GM21825 (cell line): ENCODE data around the gene DBH.

Experiments used
- ATAC-seq: cut with Tn5 transposase; IDR thresholded peaks from one replicate; pipeline ENCODE4 v1.9.1; 2021; ENCODE audit warnings: mild to moderate bottlenecking, moderate library complexity; ENCODE audit not compliant: unreplicated experiment

Gene DBH

DNA sequence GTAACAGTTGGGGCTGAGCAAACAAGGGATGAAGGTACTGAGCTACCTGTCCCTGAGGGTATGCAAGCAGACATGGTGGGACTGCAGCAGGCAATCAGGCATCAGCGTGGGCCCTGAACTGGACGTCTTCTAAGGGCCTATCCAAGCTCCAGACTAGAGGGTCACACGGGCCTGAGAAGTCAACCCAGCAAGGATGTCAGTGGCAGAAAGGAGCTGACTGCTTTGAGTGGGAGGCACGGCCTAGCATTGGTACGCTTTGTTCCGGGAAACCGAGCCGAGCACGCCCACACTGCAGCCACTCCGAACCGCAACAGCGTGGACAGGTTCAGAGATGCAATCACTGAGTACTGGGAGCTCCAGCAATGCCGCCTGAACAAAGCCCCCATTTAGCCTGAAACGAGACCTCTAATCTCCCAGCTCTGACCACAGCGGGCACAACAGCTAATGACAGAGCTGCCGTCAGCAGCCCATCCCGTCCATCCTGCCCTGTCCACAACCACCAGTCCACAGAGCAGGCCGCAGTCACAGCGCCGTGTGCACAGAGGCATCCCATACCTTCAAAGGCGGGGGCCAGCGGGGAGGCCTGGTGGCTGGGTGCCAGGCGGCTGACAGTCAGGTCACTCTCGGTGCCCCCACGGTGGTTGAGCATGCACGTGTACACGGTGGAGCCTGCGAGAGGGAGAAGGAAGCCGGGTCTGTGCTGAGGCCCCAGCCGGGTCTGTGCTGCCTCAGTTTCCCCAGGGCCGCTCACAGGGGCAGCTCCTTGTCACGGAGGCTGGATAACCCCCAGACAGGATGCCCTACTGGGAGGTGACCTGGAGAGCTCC, 57.8 kb downstream of the DBH start:
- no peak for ATAC-seq

DNA sequence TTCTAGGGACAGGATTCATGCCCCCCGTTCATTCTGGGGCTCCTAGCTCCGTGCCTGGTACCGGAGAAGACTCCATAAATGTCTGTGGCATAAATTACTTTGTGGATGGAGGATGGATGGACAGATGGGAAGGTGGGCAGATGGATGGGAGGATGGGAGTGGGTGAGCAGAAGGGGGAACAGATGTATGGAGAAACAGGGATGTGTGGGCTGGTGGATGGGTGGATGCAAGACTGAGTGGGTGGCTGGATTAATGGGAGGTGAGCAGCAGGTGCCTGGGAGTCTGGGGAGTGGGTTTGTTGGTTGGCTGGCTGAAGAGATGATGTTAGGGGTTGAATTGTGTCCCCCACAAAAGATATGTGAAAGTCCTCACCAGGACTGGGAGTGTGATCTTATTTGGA, 58.5 kb downstream of the DBH start:
- ATAC-seq, result no peak

DNA sequence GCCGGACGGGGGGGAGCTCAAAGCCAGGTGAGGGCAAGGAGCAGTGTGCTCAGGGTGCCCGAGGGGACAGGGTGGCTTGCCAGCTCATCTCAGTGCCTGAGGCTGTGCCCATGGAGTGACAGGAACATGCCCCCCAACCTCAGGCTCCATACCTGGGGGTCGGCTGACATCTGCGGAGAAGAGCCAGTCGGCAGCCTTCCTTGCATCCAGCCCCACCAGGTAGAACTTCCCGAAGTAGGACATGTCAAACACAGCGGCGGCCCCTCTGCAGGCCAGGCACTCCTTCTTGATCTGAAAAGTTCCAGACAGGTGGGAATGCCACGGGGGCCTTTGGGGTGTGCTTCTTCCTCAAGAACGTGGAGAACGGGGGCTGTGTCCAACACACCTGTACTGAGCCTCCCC, 59.9 kb downstream of the DBH start:
- ATAC-seq, result no peak

DNA sequence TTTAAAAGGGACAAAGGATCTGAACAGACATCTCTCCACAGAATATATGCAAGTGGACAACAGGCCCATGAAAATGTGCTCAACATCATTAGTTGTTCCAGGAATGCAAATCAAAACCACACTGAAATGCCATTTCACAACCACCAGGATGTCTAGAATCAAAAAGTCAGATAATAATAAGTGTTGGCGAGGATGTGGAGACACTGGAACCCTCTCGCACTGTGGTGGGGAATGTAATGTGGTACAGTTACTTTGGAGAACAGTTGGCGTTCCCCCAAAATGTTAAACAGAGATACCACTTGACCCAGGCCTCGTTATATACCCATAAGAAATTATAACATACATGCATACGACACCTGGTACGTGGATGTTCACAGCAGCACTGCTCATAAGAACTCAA, 63.4 kb downstream of the DBH start:
- no peak for ATAC-seq

DNA sequence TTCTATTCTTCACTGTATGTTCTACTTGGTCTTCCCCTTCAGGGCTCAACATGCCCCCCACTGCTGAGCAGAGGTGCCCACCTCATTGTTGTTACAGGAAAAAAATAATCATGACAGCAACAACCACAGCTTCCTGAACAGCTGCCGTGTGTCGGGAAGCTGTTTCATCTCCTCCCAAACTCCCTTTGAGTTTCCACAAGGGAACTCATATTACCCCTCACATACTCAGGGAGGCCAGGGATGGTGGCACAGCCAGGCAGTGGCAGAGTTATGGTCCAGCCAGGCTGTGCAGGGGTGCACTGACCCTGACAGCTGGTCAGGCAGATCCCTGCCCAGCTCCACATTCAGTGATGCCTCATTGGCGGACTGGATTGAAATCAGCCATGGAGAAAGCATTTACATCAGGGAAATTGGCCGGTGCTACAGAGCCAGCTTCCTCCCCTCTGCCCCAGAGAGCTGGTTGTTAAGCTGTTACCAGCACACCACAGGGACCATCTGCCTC, 64.7 kb downstream of the DBH start:
- ATAC-seq, result no peak

DNA sequence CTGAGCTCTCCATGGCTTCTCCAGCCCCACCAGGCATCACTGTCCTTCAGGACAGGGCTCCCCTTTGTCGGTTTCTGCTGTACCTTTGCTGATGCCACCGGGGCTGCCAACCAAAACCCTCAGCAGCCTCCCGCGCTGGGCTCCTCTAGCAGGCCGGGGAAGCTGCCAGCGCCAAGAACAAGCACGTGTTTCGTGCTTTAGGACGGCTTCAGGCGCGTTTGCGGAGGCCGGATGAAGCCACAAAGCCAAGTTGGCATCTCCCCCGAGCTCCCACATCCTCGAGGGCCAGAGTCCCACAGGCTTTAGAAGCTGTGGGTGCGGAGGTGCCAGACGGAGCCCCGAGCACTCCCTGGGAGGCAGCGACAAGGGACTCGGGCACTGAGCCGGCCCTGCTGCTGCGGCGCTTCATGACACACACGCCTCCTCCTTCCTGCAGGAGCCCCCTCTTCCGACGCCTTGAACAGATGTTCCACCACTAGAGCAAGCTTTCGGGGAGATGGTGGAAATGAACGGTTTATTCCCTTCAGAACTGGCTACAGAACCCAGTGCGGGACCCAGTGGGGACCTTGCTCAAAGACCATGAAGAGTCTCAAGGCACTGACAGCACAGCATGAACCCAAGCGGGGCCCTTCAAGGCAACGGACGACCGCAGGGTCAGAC, 65.3 kb downstream of the DBH start:
- no peak for ATAC-seq

DNA sequence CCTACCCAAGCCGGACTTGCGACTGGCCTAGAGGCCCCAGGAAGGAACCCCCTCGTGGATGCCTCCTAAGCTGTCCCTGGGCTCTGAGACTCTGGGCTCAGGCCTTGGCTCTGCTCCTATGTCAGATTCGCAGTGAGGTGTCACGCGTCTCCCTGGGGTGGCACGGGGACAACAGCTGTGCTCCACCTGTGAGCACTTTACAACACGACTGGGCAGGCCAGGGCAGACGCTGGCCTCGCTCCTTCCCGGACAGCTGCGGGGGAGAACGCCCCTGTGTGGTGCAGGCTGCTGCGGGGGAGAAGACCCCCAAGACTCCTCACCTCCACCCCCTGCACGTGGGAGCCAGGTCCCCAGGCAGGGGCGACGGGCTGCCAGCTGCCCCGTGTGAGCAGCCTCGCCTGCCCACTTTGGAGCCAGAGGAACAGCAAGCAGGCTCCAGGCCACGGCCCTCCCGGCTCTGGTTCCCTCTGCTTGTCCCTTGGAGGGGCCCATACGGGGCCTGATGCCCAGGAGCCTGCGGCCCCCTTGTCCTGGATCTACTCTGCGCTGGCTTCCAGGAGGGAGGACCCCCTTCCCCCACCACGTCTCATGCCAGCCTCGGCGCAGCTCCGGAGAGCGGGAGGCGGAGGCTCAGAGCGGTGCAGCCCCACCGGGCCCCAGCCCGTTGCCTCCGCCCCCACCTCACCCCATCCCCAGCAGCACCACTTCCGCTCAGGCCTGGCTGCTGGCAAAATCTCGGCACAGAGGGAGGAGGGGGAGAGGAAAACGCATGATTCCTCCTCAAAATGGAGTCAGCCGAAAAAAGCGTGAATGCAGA, 66.0 kb downstream of the DBH start:
- no peak for ATAC-seq

DNA sequence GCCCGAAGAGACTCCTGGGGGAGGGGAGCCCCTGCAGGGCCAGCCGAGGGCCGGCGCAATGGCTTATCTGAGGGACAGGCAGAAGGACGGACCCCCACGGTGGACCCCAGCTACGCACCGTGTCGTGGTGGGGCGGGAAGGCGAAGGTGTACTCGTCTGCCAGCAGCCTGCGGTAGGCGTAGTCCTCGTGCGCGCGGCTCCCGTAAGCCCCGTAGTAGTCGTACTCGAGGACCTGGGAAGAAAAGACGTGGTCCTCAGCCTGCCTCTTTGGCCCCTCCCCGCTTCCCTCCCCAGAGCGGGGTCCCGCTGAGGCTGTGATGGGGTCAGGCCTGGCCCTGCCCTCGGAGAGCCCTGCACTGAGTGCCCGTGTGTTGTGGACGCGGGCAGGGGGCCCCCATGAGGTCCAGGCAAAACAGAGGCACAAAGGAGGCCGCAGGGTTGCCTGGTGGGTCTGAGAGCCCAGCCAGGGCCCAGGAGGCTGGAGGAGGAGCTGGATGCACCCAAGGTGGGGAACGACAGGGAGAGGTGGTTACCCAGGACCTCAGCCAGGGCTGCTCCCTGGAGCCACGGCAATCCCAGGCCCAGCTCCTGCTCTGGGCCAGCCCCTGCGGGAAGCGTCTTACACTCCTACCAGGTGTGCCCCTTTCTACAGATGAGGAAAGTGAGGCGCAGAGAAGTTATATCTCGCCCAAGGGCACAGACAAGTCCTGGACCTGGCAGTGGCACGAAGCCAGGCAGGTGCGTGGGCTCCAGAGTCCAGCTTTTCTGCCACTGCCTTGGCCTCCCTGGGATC, 66.8 kb downstream of the DBH start:
- ATAC-seq, result no peak

DNA sequence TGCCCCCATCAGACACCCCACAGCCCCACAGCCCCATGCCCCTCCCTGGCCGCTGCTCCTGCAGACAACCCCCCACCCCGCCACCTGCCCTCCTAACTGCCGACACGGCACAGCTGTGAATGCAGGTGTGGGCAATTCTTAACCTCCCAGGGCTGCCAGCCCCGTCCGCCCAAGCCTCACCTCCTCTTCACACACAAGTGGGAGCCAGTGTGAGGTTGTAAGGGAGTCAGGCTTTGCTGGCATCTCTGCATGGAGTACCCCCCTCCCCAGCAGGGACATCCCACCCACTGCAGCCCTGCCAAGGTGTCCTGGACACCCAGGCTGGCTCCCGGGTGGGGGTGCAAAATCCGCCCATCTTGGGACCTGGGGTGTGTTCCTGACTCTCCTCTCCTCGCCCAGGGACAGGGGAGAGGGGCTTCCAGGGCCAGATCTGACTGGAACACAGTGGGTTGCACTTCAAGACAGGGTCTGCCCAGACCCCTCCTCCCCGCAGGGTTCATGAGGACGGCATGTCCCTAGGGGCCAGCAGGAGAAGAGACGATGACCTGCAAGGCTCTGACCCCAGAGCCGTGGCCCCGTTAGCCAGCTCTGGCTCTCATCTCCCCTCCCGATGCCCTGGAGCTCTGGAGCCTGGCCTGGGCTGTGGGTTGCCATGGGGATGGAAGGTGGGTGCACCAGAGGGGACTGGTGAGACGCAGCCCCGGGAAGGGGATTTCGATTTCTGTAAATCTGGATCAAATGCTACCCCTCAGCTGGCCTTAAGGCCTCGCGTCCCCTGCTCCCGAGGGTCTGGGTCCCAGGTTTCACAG, 67.6 kb downstream of the DBH start:
- ATAC-seq, result no peak

DNA sequence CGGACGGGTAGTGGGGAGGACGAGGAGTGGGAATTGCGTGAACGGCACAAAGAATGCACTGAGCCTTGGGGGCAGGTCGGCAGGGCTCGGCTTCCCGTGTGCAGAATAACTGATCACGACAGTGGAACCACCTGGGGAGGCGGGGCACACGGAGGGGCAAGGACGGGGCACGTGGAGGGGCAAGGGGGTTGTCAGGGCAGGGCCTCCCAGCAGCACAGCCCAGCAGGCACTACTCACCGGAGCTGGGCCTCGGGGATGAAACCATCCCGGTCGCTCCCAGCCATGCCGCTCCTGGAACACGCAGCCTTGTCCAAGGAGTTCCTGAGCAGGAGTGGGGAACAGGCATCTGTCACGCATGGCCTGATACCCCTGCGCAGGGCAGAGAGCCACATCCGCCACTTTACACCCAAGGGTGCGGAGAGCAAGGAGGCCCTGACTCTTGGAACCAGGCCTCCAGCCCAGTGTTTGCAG, 68.6 kb downstream of the DBH start:
- ATAC-seq, result no peak

DNA sequence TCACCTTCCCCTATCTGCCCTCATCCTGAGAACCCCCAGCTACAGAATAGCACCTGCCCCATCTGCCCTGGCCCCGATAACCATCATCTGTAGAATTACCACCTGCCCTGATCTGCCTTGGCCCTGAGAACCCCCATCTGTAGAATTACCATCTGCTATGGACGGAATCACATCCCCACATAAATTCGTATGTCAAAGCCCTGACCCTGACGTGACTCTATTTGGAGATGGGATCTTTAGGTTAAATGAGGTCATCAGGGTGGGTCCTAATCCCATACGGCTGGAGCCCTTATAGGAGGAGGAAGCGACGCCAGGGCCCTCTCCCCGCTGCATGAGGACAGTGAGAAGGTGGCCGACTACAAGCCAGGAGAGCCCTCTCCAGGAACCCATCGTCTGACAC, 69.4 kb downstream of the DBH start:
- ATAC-seq, result no peak

DNA sequence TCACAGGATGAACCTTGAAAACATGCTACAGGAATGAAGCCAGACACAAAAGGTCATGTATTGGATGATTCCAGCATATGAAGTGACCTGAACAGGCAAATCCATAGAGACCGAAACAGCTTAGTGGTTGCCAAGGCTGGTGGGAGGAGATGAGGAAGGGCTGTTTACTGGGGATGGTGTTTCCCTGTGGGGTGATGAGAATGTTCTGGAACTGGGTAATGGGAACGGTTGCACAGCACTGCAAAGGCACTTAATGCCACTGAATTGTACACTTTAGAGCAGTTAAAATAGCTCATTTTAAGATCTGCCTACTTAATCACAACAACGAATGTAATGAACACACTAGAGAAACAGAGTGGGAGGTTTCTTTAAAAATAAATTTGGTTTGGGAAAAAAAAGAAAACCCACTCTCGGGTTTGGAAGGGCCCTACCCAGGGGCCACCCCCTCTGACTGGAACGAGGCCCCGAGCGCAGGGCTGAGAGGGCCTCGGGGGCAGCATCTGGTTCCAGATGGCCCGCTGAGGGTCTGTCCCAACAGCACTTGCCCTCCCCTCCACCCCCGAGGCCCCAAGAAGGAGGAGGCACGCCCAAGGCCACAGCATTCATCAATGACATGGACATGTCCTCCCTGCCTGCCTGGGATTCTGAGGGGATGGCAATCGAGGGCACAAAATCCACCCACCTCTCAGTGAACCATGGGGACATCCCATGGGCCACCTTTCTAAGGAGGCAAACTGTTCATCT, 70.3 kb downstream of the DBH start:
- ATAC-seq, result no peak

DNA sequence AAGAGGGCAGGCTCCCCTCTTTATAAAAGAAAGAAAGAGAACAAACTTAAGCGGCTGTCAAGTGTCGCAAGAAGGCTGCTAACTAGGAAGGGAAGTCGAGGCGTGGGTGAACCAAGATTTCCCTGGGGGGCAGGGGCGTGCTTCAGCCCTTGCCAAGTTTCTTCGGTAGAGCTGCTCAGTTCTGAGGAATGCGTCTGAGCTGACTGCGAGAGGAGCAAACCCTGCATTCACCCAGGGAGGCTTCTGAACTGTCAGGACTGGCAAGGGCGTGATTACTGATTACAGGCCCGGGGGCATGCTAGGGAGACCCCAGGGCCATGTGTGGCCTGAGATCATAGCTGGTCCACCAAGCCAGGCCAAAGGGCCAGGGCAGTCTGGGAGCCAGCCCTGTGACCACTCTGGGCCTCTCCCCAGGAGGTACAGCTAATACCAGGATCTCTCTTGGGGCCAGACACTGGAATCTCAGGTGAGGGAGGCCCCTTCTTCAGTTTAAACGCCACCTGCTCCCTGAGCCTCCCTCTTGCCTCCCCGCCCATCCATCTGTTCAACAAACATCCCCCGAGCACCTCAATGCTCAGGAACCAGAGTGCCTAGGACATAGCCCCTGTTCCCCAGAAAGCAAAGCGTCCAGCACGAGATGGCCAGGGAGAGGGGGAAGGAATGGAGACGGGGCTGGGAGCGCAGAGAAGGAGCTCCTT, 71.1 kb downstream of the DBH start:
- ATAC-seq, result no peak

DNA sequence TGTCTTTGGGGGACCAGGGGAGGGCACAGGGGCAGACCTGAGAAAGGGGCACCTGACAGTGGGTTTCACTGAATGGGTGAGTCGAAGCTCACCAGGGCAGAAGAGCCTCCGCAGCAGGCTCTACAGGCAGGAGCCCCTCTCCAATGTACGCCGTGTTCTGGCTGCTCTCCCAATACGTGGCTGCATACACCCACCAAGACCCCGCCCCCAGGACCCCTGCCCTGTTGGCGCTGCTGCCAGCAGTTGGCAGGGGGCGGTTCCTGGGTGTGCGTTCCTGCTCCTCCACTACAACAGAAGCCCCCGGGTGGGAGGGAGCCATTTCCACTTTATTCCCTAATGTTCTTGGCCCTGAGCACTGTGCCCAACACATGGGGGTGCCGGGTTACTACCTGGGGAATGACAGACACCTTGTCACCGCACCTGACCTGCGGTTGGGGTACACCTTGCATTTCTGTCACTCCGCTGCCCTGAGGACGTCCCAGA, 71.6 kb downstream of the DBH start:
- ATAC-seq, result no peak

DNA sequence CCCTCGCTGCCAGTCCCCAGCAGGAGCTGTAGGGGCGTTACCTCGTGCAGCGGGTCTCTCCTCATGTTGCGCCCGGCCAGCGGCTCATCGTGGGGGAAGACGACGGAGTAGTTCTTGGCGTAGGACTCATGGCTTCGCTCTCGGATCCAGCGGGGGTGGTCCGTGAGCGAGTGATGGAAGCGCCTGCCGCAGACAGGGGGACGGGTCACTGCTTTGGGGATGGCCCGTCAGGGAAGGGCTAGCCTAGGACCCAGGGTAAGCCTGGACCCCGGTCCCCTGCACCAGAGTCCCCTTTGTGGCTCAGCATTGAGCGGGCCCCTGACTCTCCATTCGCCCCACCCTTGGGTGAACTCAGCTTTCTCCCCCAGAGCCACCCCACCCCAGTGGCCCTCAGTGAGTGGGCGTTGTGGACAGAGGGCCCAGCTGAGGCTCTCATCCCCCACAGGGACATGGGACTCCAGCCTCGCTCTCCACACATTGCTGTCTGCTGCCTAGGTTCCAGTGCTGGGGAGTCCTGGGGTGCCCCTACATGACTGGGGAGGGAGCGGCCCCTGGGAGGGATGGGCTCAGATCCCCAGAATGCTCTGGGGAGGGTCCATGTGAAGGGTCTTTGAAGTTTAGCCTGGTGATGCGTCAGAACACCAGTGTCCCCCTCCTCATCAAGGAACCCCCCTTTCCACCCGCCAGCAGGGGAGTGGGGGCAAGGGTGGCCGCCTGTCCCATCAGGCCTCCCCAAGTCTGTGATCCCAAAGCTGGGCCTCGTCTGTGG, 72.3 kb downstream of the DBH start:
- ATAC-seq, result no peak
